ENCODE measurements around the gene ASCC1.

Gene ASCC1

GRCh38 chr10:72096115-72097000 is 119.7 kb downstream of the ASCC1 start:
- DNase-seq = no peak

- no peak for DNase-seq
Measured at GRCh38 chr10:72095195-72095594, 120.9 kb downstream of the ASCC1 start.

- no peak for DNase-seq
Measured at GRCh38 chr10:72094574-72094973, 121.5 kb downstream of the ASCC1 start.

- DNase-seq = no peak
Measured at GRCh38 chr10:72093450-72093849, 122.6 kb downstream of the ASCC1 start.

GRCh38 chr10:72092987-72093386 is 123.1 kb downstream of the ASCC1 start:
- no peak for DNase-seq

- DNase-seq = no peak
Measured at GRCh38 chr10:72092171-72092924, 123.7 kb downstream of the ASCC1 start.

- no peak for DNase-seq
Measured at GRCh38 chr10:72090326-72090725, 125.8 kb downstream of the ASCC1 start.

GRCh38 chr10:72089618-72090017 is 126.5 kb downstream of the ASCC1 start:
- DNase-seq = no peak

GRCh38 chr10:72088889-72089575 is 127.0 kb downstream of the ASCC1 start:
- no peak for DNase-seq

GRCh38 chr10:72087969-72088888 is 127.8 kb downstream of the ASCC1 start, which contains the start of gene SPOCK2:
TSS of gene SPOCK2 (minus strand) at chr10:72088551. CDS start at chr10:72088328, 223 bp downstream.
- no peak for DNase-seq

- DNase-seq = no peak
Measured at GRCh38 chr10:72087392-72087968, 128.6 kb downstream of the ASCC1 start.

- no peak for DNase-seq
Measured at GRCh38 chr10:72086466-72087391, 129.3 kb downstream of the ASCC1 start.

GRCh38 chr10:72085864-72086465 is 130.1 kb downstream of the ASCC1 start:
- DNase-seq = no peak

- DNase-seq = no peak
Measured at GRCh38 chr10:72085166-72085565, 130.9 kb downstream of the ASCC1 start.

GRCh38 chr10:72083790-72084459 is 132.2 kb downstream of the ASCC1 start:
- DNase-seq = no peak

GRCh38 chr10:72082856-72083789 is 133.0 kb downstream of the ASCC1 start:
- DNase-seq = no peak

- DNase-seq = no peak
Measured at GRCh38 chr10:72081772-72082590, 134.1 kb downstream of the ASCC1 start.

- DNase-seq = no peak
Measured at GRCh38 chr10:72081210-72081609, 134.9 kb downstream of the ASCC1 start.

Data from amniotic stem cell (primary cell).